Breast epithelium (tissue), 4 donors: ENCODE results near the gene NECTIN1. TPM values are rescaled to one million over a fixed set of nuclear protein-coding genes. Genes with fewer than 3 reads are reported as not detected.

Experiments used
- DNase-seq, 2 donors: peaks; one replicate each; pipeline ENCODE4 v3.0.0-alpha.2; 2019; ENCODE audit warnings: low spot score in 2 of 2
- H3K27ac ChIP-seq, 2 donors: fragments of 200-600 bp; sonication (generic) in 1 of 2; one replicate each; pipeline ENCODE4 v1.5.1; 2016 to 2019; ENCODE audit warnings: mild to moderate bottlenecking in 1 of 2
- H3K27me3 ChIP-seq, 2 donors: fragments of 200-600 bp; sonication (generic) in 1 of 2; one replicate each; pipeline versions ENCODE4 v1.5.1 to v1.6.0; 2017 to 2019; ENCODE audit warnings: control low read depth in 1 of 2, mild to moderate bottlenecking in 1 of 2
- H3K36me3 ChIP-seq: fragments of 200-600 bp; one replicate; pipeline ENCODE4 v1.5.1; 2019
- H3K4me1 ChIP-seq, 2 donors: fragments of 200-600 bp; sonication (generic); one replicate each; pipeline ENCODE4 v1.5.1; 2016 to 2019; ENCODE audit warnings: control low read depth in 1 of 2
- H3K4me3 ChIP-seq, 3 donors: fragments of 200-600 bp; sonication (generic); 1 replicate in 2 of 3; 2 replicates in 1 of 3; pipeline ENCODE4 v1.5.1; 2016 to 2019; ENCODE audit warnings: mild to moderate bottlenecking in 3 of 3, moderate library complexity in 2 of 3
- H3K9me3 ChIP-seq, 2 donors: fragments of 200-600 bp; sonication (generic) in 1 of 2; one replicate each; pipeline ENCODE4 v1.5.1; 2016 to 2019; ENCODE audit warnings: control low read depth in 1 of 2
- CTCF ChIP-seq, 3 donors: fragments of 450-650 bp; IDR thresholded peaks; one replicate each; pipeline ENCODE4 v1.5.1; 2016 to 2017; ENCODE audit warnings: antibody characterized with exemption in 3 of 3, mild to moderate bottlenecking in 3 of 3, moderate library complexity in 3 of 3
- POLR2A ChIP-seq: fragments of 450-650 bp; IDR thresholded peaks from one replicate; pipeline ENCODE4 v1.6.1; 2016; ENCODE audit warnings: antibody characterized with exemption, mild to moderate bottlenecking, moderate library complexity
- POLR2AphosphoS5 ChIP-seq, 3 donors: sonication (generic); formaldehyde crosslinking; IDR thresholded peaks; one replicate each; pipeline ENCODE4 v1.6.1; 2017; ENCODE audit warnings: antibody characterized with exemption in 3 of 3
- intact Hi-C: fragments of 100-400 bp; cut with DNase I; formaldehyde crosslinking; loops from one replicate; pipeline ENCODE4 v1.15.1; 2023; ENCODE audit warnings: low total_unique reads
- total RNA-seq, 3 donors: library from RNA; depleted of rRNA; stranded (reverse); fragments of >200 nt; gene quantifications; one replicate each; pipeline ENCODE4 v1.1.0, GENCODE V29; 2016

Gene NECTIN1
- total RNA-seq, 3 donors from 2014 or later = 2.6 to 6.6 (median 4.5) TPM

DNA sequence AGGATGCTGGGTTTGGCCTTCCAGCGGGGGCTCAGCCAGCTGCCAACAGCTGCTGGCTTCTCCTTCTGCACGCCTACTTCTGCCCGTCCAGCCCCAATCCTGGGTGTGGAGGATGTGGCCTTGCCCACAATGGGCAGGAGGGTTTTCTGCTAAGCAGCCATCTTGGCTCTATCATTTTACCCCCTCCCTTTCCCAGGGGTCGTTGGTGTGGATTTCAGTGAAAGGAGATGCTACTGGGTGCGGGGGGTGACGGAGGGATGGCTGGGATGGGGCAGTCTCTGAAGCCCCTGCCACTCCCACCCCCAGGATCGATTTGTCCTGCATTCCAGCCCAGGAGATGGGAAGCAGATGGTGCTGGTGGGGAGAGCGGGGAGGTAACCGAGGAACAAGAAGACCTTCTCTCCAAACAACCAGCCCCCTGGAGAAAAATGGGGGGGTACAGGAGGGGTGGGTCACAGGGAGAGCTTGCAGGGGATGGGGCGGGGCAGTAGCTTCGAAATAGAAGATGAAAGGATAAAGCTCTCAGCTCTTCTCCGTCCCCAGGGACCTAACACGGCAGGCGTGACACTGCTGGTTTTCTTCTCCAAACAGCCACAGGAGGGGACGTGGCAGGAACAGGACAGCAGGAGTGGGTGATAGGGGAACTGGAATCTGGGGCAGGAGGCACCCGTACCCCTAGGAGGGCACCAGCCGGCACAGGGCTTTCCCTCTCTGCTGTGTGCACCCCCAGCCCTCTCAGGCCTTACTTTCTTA, 68.9 kb downstream of the NECTIN1 start:
- Histone ChIP-seq H3K27me3 (no peaks in the 10 kb centered on the region), H3K4me1 (no peaks in the 10 kb centered on the region), H3K27ac (no peak overlapping the region), H3K36me3 (no peaks in the 10 kb centered on the region), H3K4me3 (no peak overlapping the region), H3K9me3 (no peaks in the 10 kb centered on the region)
- intact Hi-C loops = loop anchor here (10.0 kb wide), 1 partner anchor 445 kb away; no protein-coding TSS in a partner anchor
- TF ChIP-seq CTCF (IDR thresholded peaks at IDR 0.05) = no peak
- TF ChIP-seq POLR2AphosphoS5 (IDR thresholded peaks at IDR 0.05) = no peak
- TF ChIP-seq POLR2A = no peak
- DNase-seq = no peak

DNA sequence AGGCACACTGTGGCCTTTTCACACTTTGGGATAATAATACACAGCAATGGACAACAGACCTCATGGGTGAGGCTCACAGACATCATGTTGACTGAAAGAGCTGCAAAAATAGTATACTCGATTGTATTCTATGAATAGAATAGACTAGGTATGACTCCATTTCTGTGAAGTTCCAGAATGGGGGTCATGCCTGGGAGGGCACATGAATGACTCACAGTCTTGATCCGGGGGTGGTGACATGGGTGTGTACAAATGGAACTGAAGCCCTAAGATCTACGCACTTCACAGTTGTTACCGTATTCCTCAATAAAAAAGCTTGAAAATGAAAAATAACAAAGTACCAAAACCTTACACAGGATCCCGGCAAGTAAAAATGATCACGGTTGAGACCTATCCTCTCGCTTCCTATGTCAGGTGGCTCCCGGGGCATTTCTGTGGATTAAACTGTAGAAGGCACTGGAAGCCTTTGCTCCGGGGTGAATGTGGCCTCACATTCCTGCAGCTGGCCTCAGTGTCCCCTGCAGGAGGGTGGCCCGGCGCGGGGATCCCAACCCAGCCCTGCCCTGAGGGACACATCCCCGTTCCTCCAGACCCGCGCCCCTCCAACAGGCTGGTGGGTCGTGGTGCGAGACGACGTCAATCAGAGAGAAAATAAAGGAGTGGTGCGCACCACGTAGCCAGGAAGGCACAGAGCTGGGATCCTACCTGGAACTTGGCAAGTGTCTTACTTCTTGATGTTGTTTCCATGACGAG, 75.9 kb downstream of the NECTIN1 start:
- H3K9me3 ChIP-seq = no peaks in the 10 kb centered on the region
- no peak overlapping the region for H3K4me3 ChIP-seq
- intact Hi-C loops = no loop called here
- no peaks in the 10 kb centered on the region for H3K4me1 ChIP-seq
- H3K27me3 ChIP-seq = no peaks in the 10 kb centered on the region
- H3K27ac ChIP-seq = no peak overlapping the region
- TF ChIP-seq POLR2AphosphoS5 (IDR thresholded peaks at IDR 0.05) (no peak), POLR2A (no peak), CTCF (IDR thresholded peaks at IDR 0.05) (no peak)
- DNase-seq = no peak
- no peaks in the 10 kb centered on the region for H3K36me3 ChIP-seq

GRCh38 chr11:119651802-119652584, 77.0 kb downstream of the NECTIN1 start:
- Histone ChIP-seq H3K36me3 (no peaks in the 10 kb centered on the region), H3K9me3 (no peaks in the 10 kb centered on the region), H3K4me1 (no peaks in the 10 kb centered on the region), H3K27ac (no peak overlapping the region), H3K27me3 (no peaks in the 10 kb centered on the region), H3K4me3 (no peak overlapping the region)
- TF ChIP-seq POLR2A = no peak
- intact Hi-C loops = no loop called here
- no peak for DNase-seq

GRCh38 chr11:119650251-119650650, 78.7 kb downstream of the NECTIN1 start:
- no peak for TF ChIP-seq POLR2AphosphoS5 (IDR thresholded peaks at IDR 0.05)
- no peak for TF ChIP-seq CTCF (IDR thresholded peaks at IDR 0.05)
- no peak for TF ChIP-seq POLR2A
- Histone ChIP-seq H3K27me3 (no peaks in the 10 kb centered on the region), H3K27ac (no peak overlapping the region), H3K4me1 (no peaks in the 10 kb centered on the region), H3K9me3 (no peaks in the 10 kb centered on the region), H3K4me3 (no peak overlapping the region), H3K36me3 (no peaks in the 10 kb centered on the region)
- DNase-seq = no peak
- intact Hi-C loops = no loop called here

GRCh38 chr11:119647254-119647653, 81.7 kb downstream of the NECTIN1 start:
- no peak for TF ChIP-seq CTCF (IDR thresholded peaks at IDR 0.05)
- no peak for DNase-seq
- intact Hi-C loops = loop anchor here (1.0 kb wide), 1 partner anchor 34 kb away; no protein-coding TSS in a partner anchor
- Histone ChIP-seq H3K36me3 (no peaks in the 10 kb centered on the region), H3K27ac (no peak overlapping the region), H3K4me1 (no peaks in the 10 kb centered on the region), H3K27me3 (no peaks in the 10 kb centered on the region), H3K9me3 (no peaks in the 10 kb centered on the region), H3K4me3 (no peak overlapping the region)
